ENCODE results near the gene CNTLN.

Gene CNTLN

DNA sequence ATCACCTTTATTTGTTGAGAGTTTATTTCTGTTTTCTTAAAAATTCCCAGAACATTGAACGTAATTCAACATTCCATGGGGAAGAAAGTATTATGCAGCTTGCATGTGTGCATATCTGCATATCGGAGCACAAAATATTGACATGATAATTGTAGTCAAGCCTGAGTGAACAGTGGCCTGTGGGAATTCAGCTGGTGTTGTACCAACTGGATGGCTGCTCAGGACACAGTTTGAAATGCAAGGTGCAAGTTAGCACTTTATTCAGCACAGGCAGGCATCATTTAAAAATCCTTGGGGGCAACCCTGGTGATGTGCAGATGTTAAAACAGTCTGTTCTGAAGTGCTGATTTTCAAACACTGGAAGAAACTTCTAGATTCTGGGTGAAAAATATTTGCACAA lies 82.4 kb downstream of the CNTLN start:
- TF ChIP-seq EZH2phosphoT487 (conservative IDR thresholded peaks at IDR 0.05; ENCODE audit: low read length), result no peak
- TF ChIP-seq, protein P1, sequence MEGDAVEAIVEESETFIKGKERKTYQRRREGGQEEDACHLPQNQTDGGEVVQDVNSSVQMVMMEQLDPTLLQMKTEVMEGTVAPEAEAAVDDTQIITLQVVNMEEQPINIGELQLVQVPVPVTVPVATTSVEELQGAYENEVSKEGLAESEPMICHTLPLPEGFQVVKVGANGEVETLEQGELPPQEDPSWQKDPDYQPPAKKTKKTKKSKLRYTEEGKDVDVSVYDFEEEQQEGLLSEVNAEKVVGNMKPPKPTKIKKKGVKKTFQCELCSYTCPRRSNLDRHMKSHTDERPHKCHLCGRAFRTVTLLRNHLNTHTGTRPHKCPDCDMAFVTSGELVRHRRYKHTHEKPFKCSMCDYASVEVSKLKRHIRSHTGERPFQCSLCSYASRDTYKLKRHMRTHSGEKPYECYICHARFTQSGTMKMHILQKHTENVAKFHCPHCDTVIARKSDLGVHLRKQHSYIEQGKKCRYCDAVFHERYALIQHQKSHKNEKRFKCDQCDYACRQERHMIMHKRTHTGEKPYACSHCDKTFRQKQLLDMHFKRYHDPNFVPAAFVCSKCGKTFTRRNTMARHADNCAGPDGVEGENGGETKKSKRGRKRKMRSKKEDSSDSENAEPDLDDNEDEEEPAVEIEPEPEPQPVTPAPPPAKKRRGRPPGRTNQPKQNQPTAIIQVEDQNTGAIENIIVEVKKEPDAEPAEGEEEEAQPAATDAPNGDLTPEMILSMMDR (IDR thresholded peaks at IDR 0.05; ENCODE audit: insufficient read depth, low read length, poor library complexity, severe bottlenecking), result no peak
- H3K4me3 ChIP-seq (ENCODE audit: insufficient read depth, low read length, poor library complexity, severe bottlenecking), result no peak overlapping the region
- H3F3A ChIP-seq (ENCODE audit: insufficient read depth), result no peaks in the 10 kb centered on the region
- no peak overlapping the region for H3K27ac ChIP-seq (ENCODE audit: low read depth, low read length)
- no peaks in the 10 kb centered on the region for H3K36me3 ChIP-seq (ENCODE audit: low read length)
- H3K4me2 ChIP-seq (ENCODE audit: low read depth, low read length, poor library complexity, severe bottlenecking), result no peak overlapping the region
- H3K9me3 ChIP-seq (ENCODE audit: insufficient read depth, low read length), result no peaks in the 10 kb centered on the region
- no peak overlapping the region for H3K9ac ChIP-seq (ENCODE audit: low read length)
- no peak overlapping the region for H2AFZ ChIP-seq (ENCODE audit: low read depth, low read length, severe bottlenecking)
- H4K20me1 ChIP-seq (ENCODE audit: low read depth, low read length), result no peaks in the 10 kb centered on the region
- H3K27me3 ChIP-seq (ENCODE audit: low read length), result no peaks in the 10 kb centered on the region
- no peaks in the 10 kb centered on the region for H3K79me2 ChIP-seq (ENCODE audit: insufficient read depth, low read length)
- no peaks in the 10 kb centered on the region for H3K9me2 ChIP-seq (replicated peaks; ENCODE audit: insufficient read depth, low read length)

DNA sequence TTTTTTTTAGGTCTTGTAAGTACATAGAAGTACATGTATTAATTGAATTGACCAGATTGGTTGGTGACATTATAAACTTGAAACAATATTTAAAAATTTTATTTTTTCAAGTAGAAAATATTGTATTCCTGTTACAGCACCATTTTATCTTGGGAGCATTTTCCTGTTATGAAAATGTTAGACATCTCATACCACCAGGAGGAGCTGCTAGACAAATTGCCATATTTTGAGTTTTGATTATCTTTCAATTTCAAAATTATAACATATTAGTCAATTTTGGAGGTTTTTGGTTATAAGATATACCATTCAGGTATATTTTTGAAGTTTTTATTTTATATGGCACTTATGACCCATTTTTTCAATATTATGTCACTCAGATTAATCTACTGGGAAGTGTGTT lies 84.4 kb downstream of the CNTLN start:
- H3K36me3 ChIP-seq (ENCODE audit: low read length), result no peaks in the 10 kb centered on the region
- no peaks in the 10 kb centered on the region for H3F3A ChIP-seq (ENCODE audit: insufficient read depth)
- H3K27ac ChIP-seq (ENCODE audit: low read depth, low read length), result no peak overlapping the region
- H3K4me3 ChIP-seq (ENCODE audit: insufficient read depth, low read length, poor library complexity, severe bottlenecking), result no peak overlapping the region
- H4K20me1 ChIP-seq (ENCODE audit: low read depth, low read length), result no peaks in the 10 kb centered on the region
- H3K9me3 ChIP-seq (ENCODE audit: insufficient read depth, low read length), result no peaks in the 10 kb centered on the region
- H3K9ac ChIP-seq (ENCODE audit: low read length), result no peak overlapping the region
- no peaks in the 10 kb centered on the region for H3K79me2 ChIP-seq (ENCODE audit: insufficient read depth, low read length)
- H2AFZ ChIP-seq (ENCODE audit: low read depth, low read length, severe bottlenecking), result no peak overlapping the region
- no peak overlapping the region for H3K4me2 ChIP-seq (ENCODE audit: low read depth, low read length, poor library complexity, severe bottlenecking)
- no peaks in the 10 kb centered on the region for H3K27me3 ChIP-seq (ENCODE audit: low read length)
- TF ChIP-seq, protein P1 (IDR thresholded peaks at IDR 0.05; ENCODE audit: insufficient read depth, low read length, poor library complexity, severe bottlenecking), result no peak
- no peak for TF ChIP-seq EZH2phosphoT487 (conservative IDR thresholded peaks at IDR 0.05; ENCODE audit: low read length)
- no peaks in the 10 kb centered on the region for H3K9me2 ChIP-seq (replicated peaks; ENCODE audit: insufficient read depth, low read length)

DNA sequence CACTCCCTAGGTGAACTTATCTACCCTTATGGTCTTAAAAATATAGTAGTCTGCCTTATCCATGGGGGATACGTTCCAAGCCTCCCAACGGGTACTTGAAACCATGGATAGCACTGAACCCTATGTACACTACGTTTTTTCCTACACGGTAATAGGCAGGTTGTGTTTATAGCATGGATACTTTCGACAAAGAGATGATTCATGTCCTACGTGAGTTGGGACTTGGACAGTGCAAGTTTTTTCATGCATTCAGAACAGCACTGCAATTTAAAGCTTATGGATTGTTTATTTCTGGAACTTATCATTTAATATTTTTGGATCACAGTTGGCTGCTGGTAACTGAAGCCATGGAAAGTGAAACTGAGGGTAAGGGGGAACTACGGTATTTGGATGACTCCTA lies 88.1 kb downstream of the CNTLN start:
- Histone ChIP-seq H3K79me2 (ENCODE audit: insufficient read depth, low read length) (no peaks in the 10 kb centered on the region), H3K27me3 (ENCODE audit: low read length) (no peaks in the 10 kb centered on the region), H3K9ac (ENCODE audit: low read length) (no peak overlapping the region), H4K20me1 (ENCODE audit: low read depth, low read length) (no peaks in the 10 kb centered on the region), H3K36me3 (ENCODE audit: low read length) (no peaks in the 10 kb centered on the region), H3F3A (ENCODE audit: insufficient read depth) (no peaks in the 10 kb centered on the region), H3K9me2 (replicated peaks; ENCODE audit: insufficient read depth, low read length) (no peaks in the 10 kb centered on the region), H2AFZ (ENCODE audit: low read depth, low read length, severe bottlenecking) (no peak overlapping the region), H3K9me3 (ENCODE audit: insufficient read depth, low read length) (no peaks in the 10 kb centered on the region), H3K27ac (ENCODE audit: low read depth, low read length) (no peak overlapping the region), H3K4me3 (ENCODE audit: insufficient read depth, low read length, poor library complexity, severe bottlenecking) (no peak overlapping the region), H3K4me2 (ENCODE audit: low read depth, low read length, poor library complexity, severe bottlenecking) (no peak overlapping the region)
- TF ChIP-seq EZH2phosphoT487 (conservative IDR thresholded peaks at IDR 0.05; ENCODE audit: low read length), result no peak
- TF ChIP-seq, protein P1 (IDR thresholded peaks at IDR 0.05; ENCODE audit: insufficient read depth, low read length, poor library complexity, severe bottlenecking), result no peak
